ENCODE measurements around the gene SPOCD1.

Gene SPOCD1

DNA sequence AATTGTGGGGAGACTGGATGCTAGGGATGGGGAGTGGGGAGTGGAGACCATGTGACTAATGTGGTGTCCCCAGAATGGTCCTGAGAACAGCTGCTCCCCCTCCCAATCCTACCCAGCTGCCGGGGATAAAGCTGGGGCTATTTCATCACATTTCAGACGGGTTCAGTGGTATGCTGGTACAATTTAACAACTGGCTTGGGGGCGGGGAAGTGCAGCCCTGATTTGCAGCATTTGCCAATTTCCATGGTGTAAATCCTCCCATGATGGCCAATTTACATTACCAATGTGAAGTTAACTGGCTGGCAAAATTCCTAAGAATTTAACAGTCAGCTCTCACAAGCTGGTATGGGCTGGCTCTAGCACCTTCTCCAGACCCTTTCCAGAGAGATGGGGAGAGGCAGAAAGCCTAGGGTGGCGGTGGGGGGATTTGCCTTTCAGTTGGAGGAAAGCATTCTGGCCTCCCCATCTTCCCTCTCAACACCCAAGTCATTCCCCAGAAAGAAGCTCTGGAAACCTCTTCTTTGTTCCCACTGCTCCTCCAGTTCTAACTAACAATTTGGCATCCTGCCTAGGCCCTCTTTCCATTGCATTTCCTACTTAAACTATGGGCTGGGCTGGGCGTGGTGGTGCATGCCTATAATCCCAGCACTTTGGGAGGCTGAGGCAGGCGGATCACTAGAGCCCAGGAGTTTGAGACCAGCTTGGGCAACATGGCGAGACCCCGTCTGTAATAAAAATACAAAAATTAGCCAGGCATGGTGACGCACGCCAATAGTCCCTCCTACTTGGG is 40.4 kb downstream of the SPOCD1 start:
- DNase-seq (ENCODE audit: insufficient read length, low spot score) (no peak), FAIRE-seq (no peak)

DNA sequence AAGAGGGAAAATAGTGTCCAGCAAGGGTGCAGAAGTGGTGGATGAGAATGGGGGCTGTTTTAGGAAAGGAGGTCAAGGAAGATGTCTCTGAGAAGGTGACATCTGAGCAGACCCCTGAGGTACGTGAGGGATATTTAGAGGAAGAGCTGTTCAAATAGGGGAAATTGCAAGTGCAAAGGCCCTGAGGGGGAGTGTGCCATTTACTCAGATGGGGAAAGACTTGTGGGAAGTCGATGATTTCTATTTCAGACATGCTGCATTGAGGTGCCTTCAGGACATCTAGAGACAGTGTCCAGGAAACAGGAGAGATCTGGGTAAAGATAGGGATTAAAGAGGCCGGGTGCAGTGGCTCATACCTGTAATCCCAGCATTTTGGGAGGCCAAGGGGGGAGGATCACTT is 41.3 kb downstream of the SPOCD1 start:
- no peak for DNase-seq (ENCODE audit: insufficient read length, low spot score)
- no peak for FAIRE-seq

DNA sequence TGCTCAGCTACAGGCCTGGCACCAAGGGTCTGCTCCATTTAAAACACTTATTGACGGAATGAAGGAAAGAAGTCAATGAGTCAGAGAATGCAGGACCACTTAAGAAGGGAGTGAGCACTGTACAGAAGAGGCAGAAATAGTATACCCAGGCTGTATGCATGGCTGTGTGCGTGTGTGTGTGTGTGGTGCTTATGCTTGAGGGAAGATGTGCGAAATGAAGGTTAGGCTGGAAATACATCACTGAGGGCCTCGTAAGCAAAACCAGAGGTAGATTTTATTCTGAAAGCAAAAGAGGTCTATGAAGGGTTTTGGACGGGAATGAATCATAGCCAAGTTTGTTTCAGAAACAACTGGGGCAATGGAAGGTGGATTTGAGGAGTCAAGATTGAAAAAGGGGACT is 42.0 kb downstream of the SPOCD1 start:
- FAIRE-seq (no peak), DNase-seq (ENCODE audit: insufficient read length, low spot score) (no peak)

- FAIRE-seq: no peak
- no peak for DNase-seq (ENCODE audit: insufficient read length, low spot score)
Observed at GRCh38 chr1:31772669-31773248, 43.1 kb downstream of the SPOCD1 start.

DNA sequence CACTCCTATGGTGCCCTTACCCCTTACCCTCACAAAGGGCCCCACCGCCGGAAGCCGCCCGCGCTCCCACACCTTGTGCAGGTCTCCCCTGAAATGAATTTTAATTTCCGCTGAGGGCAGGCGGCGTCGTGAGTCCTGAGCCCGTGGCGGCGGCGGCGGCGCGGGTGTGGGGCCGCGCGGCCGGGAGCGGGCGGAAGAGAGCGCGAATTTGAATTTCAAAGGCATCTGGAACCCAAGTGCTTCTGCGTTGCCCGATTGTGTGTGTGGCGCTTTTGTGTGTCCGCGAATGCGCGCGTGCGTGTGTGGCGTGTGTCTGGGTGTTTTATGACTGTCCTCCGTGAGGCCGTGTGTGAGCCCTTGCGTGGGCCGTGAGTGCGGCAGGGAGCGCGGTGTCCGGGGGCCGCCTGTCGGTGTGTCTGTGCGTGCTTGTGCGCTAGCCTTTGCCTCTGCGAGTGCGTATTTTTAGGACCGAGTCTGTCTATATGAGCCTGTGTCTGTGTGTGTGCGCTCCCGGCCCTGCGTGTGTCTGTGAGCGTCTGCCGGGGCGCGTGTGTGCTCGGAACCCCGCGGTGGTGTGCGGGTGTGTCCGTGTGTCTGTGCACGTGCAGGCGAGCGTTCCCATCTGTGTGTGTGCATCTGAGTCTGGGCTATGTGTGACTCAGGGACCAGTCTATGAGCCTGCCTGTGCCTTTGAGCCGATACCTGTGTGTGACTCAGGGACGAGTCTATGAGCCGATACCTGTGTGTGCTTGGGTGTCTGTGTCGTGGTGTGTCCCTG is 43.7 kb downstream of the SPOCD1 start:
- no peak for FAIRE-seq
- DNase-seq (ENCODE audit: insufficient read length, low spot score): no peak

GRCh38 chr1:31769720-31770390 is 46.0 kb downstream of the SPOCD1 start:
- FAIRE-seq (no peak), DNase-seq (ENCODE audit: insufficient read length, low spot score) (no peak)

DNA sequence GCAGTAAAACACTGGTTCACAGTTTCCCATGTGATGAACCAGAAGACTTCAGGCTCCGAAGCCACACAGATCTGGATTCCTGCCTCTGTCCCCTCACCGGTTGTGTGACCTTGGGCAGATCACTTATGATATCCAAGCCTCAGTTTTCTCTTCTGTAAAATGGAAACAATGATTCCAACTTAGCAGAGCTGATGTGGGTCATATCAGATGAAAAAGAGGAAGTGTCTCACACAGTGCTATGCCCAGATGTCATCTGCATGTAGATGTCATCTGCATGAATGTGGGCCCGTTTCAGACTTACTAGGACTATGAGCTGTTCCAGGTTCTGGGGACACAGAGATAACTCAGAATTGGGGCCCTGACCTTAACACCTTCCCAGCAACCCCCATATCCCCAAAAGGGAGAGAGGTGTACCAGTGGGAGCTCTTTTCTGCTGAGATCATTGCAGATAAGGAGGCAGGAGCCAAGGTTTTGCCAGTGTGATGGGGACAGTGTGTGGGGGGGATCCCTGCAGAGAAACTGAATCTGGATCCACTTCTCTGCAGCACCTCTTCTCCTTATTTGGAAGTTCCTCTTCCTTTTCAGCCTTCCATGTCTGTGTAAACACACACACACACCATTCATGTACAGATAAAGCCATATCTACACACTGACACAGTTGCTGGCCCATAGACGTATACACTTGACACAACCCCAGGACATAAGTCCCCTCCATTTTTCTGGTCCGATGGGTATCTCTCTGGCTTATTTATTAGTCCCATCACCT is 46.7 kb downstream of the SPOCD1 start:
- FAIRE-seq (no peak), DNase-seq (ENCODE audit: insufficient read length, low spot score) (no peak)

DNA sequence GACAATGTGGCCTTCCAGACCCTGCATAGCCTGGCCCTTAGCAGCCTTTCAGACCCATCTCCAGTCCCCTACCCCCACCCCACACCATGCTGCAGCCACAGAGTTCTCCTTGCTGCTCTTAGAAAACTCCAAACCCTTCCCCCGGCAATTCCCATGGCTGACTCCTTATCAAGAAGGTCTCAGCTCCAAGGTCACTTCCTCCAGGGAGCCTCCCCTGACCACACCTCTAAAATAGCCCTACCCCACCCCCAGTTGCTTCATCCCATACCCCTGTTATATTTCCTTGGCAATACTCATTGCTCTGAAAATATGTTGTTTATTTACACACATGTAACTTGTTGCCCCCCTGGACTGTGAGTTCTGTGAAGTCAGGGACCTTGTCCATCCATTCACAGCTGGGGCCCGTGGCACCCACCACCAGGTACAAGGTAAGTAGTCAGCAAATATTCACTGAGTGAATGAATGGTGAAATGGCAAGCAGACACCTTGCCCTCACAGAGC is 47.4 kb downstream of the SPOCD1 start:
- DNase-seq (ENCODE audit: insufficient read length, low spot score) (no peak), FAIRE-seq (no peak)

DNA sequence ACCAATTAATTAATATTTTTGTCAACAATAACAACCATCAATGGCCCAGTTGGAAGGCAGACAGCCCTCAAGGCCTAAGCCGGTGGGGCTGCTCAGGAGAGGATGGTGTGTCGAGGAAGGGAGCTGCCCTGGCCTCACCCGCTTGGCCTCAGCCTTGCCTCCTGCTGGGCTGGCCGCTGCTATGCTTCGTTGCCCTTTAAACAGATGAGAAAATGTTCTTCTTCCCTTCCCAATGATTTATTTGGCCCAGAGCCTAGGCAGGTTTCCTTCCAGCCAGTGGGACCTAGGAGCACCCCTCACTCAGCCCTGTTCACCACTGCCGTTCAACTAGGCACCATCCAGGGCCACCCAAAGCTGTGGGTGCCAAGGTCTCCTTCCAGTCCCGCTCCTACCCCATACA is 48.6 kb downstream of the SPOCD1 start:
- FAIRE-seq: no peak
- DNase-seq (ENCODE audit: insufficient read length, low spot score): no peak

DNA sequence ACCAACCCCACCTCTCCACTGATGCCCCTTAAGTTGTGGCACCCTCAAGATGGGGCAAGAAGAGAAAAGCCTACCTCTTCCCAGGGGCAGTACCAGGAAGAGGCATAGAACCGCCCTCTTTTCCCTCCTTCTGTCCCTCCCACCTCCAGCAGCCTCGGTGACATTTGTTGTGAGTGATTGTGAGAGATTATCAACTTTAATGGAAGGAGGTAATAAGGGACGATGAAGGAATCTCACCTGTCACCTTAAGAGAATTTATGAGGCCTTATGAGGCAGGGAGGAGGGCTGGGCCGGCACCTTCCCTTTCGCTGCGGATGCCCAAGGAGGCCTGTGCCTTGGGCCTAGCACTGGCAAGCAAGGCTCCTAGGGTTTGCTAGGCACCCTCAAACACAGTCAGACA is 50.3 kb downstream of the SPOCD1 start:
- no peak for FAIRE-seq
- DNase-seq (ENCODE audit: insufficient read length, low spot score): no peak

GRCh38 chr1:31765041-31765467 is 50.8 kb downstream of the SPOCD1 start:
- FAIRE-seq (no peak), DNase-seq (ENCODE audit: insufficient read length, low spot score) (no peak)

- FAIRE-seq (peak; percentile 60), DNase-seq (ENCODE audit: insufficient read length, low spot score) (no peak)
Observed at GRCh38 chr1:31764312-31765040, 51.3 kb downstream of the SPOCD1 start, which contains the start of gene ADGRB2. Gene ADGRB2 (minus strand): TSS chr1:31764340. CDS start chr1:31757221, 7,119 bp downstream.

GRCh38 chr1:31763671-31764311 is 52.0 kb downstream of the SPOCD1 start:
- DNase-seq (ENCODE audit: insufficient read length, low spot score) (no peak), FAIRE-seq (no peak)

DNA sequence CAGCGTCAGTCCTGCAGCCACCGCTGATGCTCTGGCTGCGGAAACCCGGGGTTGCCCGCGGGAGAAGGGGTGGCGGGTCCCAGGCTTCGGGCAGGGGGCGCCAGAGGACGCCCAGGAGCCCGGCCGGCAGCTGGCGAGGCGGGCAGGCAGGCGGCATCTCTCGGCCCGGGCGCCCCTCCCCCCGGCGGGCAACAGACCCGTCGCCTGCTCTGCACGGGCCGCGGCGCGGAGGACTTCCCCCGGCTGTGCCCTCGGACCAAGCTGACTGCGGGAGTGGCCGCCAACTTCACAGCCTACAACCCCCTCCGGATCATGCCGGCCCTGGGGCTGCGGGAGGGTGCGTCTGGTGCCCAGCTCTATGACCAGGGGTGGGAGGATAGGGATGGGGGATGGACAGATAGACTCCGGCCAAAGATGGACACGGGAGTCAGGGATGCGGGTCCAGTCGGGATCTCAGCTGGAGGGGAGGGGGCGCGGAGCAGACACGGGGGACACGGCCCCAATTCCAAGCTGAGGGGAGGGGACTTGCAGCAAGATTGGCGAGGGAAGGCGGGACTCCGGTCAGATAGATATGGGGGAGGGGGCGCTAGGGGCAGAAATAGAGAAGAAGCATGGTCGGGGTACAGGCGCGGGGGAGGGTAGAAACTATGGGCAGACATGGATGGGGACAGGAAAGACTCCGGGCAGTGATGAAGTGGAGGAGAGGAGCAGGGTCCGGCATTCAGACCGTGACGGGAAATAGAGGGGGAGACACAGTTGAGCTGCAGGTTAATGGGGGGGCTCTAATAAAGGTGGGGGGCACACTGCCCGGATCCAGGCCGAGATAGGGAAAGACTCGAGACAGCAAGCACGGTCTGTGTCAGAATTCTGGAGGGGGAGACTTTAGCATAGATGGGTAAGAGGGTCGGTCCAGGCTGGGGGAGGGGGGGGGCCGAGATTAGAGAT is 52.8 kb downstream of the SPOCD1 start:
- FAIRE-seq (peak; percentile 20), DNase-seq (ENCODE audit: insufficient read length, low spot score) (peak; percentile 68)

DNA sequence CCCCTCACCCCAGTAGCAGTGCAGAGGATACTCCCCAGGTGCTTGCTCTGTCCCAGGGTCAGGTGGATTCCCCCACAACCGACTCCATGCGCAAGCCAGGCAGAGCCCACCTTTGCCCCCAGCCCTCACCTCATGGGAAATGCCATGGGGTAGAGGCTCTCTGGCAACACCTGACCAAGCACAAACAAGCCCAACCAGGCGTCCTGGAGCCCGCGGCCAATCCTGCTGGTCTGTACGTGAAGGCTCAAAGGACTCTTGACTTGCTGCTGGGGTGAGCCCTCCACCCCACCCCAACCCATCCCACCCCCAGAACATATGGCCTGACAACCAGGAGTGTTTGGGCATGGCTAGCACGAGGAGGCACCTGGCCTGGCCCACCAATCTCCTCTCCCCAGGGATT is 53.5 kb downstream of the SPOCD1 start:
- FAIRE-seq: no peak
- DNase-seq (ENCODE audit: insufficient read length, low spot score): no peak

- DNase-seq (ENCODE audit: insufficient read length, low spot score) (no peak), FAIRE-seq (no peak)
Observed at GRCh38 chr1:31761883-31762282, 53.9 kb downstream of the SPOCD1 start.

- peak; percentile 69 for DNase-seq (ENCODE audit: insufficient read length, low spot score)
- FAIRE-seq: no peak
Observed at GRCh38 chr1:31760471-31761470, 55.1 kb downstream of the SPOCD1 start.
